Dermis blood vessel endothelial cell (primary cell): Measurements from ENCODE around the gene C1QL2. TPM values are rescaled to one million over a fixed set of nuclear protein-coding genes. Genes with fewer than 3 reads are reported as not detected.

Experiments used
- DNase-seq: peaks from one replicate; pipeline ENCODE4 v3.0.0; 2010
- total RNA-seq: library from RNA; depleted of rRNA; stranded (reverse); fragments of >200 nt; gene quantifications from 2 replicates; pipeline ENCODE4 v1.2.3, GENCODE V29; 2014

C1QL2 gene
- total RNA-seq, 1 donor from 2014 or later = not detected

DNA sequence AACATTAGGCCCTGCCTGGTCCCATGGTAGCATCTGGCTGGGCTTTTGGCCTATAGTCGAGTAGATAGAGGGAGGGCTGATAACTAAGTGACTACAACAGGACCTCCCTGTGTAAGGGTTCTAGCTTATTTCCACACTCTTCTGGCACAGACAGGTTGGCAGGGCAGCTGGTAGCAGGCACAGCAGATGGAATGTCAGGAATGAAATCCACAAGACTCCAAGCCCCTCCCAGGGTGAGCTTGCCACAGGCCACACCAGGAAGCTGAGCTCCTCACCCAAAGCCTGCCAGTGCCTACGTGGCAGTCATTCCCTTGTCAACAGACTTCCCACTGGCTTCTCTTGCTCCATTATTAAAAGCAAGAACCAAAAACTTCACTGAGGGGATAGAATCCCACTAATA lies 20.7 kb upstream of the C1QL2 start:
- DNase-seq = no peak

DNA sequence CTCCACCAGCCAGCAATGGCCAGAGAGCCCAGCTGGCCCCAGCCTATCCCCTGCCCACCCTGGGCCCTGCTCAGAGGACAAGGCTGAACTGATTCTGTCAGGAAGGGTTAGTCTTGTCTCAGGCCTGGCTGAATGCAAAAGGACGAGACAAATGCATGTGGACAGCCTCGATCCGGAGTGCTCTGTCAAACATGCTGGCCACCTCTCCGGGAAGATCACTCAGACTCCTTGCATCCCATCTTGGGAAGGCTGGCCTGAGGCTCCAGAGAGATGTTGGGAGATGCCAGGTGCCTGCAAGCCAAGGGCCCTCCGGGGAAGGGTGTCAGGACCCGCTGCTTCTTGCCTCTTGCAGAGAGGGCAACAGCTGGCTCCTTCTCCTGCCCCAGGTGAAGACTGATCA lies 20.2 kb upstream of the C1QL2 start:
- no peak for DNase-seq

DNA sequence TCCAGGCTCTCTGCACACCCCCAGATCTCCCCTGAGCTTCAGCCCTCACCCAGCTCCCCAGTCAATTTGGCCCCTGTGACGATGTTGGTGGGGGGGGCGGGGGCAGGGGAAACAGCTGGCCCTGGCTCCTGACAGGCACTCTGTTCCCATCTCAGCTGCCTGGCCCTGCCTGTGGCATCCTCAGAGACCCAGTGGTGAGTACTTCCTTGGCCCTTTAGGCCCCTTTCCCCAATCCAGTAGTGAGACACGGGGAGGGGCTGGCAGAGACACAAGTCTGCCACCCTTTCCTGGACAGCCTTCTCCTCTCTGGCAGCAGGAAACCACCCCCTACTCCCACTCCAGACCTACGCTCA lies 19.3 kb upstream of the C1QL2 start:
- no peak for DNase-seq

DNA sequence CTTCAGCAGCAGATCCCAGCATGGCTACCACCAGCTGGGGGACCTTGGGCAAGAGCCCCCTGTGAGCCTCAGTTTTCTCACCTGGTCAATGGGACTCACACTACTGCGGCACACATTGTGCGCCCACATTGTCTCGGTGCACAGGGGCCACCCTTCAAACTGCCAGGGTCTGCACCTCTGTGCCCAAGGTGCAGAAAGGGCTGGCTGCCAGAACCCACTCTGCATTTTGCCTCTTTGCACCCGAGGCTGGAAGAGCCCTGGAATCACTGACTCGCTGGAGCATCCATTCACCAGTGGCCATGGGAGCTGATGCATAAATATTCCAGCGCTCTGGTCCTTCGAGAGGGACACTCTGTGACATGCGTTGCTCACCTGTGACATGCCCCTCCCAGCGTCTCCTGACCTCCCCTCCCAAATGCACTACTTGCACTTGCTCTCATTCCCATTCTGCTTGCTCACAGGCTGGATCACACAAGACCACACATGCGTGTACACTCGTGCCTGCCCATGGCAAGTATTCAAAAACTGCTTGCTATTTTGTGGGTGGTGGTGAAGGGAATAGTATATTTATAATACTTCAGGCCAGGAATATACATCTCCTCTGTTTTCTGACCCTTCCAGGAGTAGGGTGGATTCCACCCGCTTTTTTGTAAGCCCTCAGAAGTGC lies 18.8 kb upstream of the C1QL2 start:
- no peak for DNase-seq

DNA sequence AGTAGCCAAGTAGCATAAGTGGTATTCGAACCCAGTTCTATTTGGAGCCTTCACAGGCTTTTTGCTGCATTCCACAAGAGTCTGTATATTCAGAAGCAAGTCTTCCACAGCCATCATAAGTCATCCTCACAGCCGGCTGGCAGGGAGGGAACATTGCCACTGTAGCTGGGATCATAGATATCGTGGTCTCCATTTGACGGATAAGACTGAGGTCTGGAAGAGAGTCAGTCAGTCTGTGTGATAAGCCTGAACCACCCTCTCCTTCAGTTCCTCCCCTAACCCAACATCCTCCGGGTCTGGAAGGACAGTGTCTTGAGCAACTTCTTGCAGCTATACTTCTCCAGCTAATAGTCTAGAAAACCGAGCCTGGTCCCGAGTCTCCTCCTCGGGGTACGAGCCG lies 17.0 kb upstream of the C1QL2 start:
- DNase-seq = no peak

DNA sequence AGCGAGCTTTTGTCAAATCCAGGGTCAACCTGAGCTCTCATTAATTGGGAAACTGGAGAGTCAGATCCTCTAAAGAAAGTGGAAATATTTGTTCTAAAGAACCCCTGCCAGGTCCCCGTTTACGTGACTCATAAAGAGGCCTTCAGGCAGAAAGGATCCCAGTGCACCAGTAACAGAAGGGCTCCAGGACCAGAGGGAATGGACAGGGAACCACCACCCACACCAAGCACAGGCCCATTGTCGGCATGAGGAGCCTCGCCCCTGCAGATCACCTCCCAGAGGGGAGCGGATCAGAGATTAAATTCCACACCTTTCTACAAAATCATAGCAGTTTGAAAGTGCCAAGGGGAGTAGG lies 16.4 kb upstream of the C1QL2 start:
- no peak for DNase-seq

- DNase-seq = peak; percentile 73
Measured at GRCh38 chr2:119174216-119174992, 15.9 kb upstream of the C1QL2 start.

DNA sequence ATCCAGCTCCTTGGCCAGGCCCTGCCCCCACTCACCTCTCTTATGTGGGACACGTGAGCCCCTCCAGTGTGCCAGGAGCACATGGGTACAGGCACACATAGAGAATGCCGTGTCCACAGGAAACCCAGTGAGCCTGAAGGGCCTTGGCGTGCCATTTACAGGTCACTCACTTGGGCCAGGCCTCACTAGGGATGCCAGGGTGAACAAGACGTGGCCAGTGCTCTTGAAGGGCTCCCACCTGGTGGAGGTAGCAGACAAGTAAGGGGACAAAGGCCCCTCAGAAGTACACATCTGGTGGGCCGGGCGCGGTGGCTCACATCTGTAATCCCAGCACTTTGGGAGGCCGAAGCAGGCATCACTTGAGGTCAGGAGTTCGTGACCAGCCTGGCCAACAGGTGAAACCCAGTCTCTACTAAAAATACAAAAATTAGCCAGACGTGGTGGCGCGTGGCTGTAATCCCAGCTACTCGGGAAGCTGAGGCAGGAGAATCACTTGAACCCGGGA lies 15.1 kb upstream of the C1QL2 start:
- no peak for DNase-seq

- DNase-seq = no peak
Measured at GRCh38 chr2:119170504-119170903, 12.0 kb upstream of the C1QL2 start.

- DNase-seq = no peak
Measured at GRCh38 chr2:119169717-119170116, 11.2 kb upstream of the C1QL2 start.

- DNase-seq = no peak
Measured at GRCh38 chr2:119160361-119160990, 1.9 kb upstream of the C1QL2 start.

GRCh38 chr2:119157850-119158511 lies 570 bp downstream of the C1QL2 start:
- DNase-seq = no peak

GRCh38 chr2:119156891-119157773 lies 1.4 kb downstream of the C1QL2 start:
- no peak for DNase-seq

DNA sequence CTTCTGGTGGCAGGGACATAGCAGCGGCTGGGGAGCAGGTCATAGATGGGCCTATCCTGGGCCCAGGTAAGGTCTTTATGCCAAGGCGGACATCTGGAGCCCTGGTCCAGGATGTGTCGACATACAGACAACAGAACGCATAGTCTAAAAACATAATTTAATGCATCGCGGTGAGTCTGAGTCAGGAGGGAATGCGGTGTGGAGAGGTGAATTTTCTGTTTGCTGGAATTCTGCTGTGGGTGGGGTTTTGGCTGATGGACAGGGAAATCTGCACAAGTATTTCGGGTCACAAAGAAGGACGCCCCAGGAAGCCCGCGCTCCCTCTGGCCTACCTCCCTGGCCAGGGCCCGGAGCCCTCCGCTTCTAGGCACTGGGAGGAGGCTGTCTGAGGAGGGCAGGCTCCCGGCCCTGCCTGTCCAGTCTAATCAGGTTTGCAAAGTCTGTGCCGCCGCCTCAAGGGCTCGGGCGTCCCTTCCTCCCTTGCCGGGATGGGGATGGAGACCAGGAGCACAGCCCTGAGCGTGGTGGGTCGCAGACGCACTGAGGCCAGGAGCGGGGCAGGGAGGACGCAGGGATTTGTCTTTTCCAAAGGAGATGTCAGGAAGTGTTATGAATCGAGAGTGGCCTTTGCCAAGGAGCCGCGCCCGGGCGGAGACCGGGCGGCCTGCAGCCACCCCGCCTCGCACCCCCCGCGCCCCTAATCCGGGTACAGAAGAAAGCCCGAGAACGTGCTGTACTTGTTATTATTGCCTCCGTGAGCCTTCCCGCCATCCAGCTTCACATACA lies 2.3 kb downstream of the C1QL2 start:
- DNase-seq = no peak

GRCh38 chr2:119155633-119156032 lies 2.9 kb downstream of the C1QL2 start:
- DNase-seq = no peak

GRCh38 chr2:119154076-119154475 lies 4.5 kb downstream of the C1QL2 start:
- DNase-seq = no peak

- DNase-seq = no peak
Measured at GRCh38 chr2:119149611-119150010, 8.9 kb downstream of the C1QL2 start.

DNA sequence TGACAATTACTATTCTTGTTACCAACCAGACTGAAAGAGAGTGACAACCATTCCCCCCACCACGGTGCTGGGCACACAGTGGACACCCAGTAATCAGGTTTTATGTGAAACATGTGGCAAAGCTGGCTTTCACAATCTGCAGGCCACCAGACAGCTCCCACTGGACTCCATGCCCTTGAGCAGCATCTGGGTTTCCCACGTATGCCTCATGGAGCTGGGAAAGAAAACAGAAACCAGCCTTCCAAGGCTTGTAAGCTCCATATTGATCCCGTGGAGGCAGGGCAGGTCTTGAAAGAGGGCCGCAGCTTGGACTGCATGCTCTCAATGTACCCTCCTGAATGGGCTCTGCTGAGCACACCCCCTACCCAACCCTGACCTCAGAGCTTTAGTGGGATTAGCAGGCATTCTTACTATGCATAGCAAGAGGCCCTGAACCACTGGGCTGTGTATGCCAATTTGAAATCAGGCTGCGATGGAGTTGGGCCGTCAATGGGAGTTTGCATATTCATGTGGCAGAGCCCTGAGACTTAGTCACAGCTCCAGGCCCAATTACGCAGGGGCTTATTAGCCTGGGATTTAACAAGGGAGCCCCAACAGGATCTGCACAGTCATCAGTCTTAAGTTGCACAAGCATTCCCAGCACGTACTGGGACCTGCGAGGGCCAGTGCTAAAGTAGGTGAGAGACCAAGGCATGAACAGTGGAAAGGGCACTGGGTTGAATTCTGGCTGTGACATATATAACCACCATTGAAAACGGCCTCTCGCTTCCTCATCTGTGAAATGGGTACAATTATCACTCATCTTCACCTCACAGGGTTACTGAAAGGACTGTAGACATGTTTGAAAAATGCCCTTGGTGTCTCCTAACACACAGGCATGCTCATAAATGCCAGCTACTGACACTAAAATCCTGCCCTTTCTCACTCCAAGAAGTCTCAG lies 10.5 kb downstream of the C1QL2 start:
- no peak for DNase-seq

DNA sequence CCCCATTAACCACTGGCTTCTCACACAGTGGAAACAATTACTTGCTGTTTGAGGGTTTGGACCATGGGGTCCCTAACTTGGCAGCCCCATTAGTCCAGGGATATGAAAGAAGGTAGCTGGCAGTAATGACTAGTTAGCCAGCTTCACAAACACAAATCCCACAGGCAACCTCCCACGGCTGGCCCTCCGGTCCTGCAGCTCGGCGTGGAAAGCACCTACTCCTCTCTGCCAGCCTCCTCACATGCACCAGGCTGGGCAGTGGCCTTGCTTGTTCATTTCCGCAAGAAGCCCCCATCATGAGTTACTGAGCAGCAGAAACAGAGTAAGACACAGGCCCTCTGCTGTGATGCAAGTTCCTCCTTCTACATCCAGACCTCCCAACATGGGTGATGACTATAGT lies 13.7 kb downstream of the C1QL2 start:
- no peak for DNase-seq

DNA sequence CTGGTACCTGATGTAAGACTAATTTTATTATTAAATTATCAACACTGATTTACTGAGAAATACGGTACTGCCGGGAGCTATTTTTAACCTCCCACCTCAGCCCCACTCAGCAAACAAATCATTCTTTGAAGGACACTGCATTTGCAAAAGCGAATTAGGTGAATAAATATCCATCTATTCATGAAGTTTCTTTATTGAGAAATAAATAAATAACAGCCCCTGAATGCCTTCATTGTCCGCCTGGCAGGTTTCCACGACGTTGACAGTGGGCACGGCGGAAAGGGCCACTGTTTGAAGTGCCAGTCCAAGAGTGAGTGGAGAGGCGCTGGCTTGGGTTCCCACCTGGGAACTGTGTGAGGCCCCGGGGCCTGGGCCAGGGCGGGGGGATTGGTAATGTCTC lies 15.7 kb downstream of the C1QL2 start:
- DNase-seq = no peak
